H9 (cell line): ENCODE results near the gene HABP4. TPM values are rescaled to one million over a fixed set of nuclear protein-coding genes. Genes with fewer than 3 reads are reported as not detected.

Experiments used
- DNase-seq: peaks from one replicate; pipeline ENCODE4 v3.0.0-alpha.2; 2017
- H2AFZ ChIP-seq: one replicate; pipeline ENCODE4 v1.6.1; 2013; ENCODE audit warnings: mild to moderate bottlenecking, low read length, control low read depth, moderate library complexity
- H2AK5ac ChIP-seq: 2 replicates; pipeline ENCODE4 v1.6.1; 2013; ENCODE audit warnings: low read length, control low read depth, mixed read lengths; ENCODE audit not compliant: insufficient read length
- H2BK120ac ChIP-seq: one replicate; pipeline ENCODE4 v1.6.1; 2013; ENCODE audit warnings: low read depth, mild to moderate bottlenecking, low read length, control low read depth, inconsistent platforms; ENCODE audit not compliant: poor library complexity, severe bottlenecking
- H2BK12ac ChIP-seq: 2 replicates; pipeline ENCODE4 v1.6.1; 2013; ENCODE audit warnings: low read length, control low read depth, mixed read lengths, low read depth; ENCODE audit not compliant: insufficient read length
- H2BK15ac ChIP-seq: 2 replicates; pipeline ENCODE4 v1.6.1; 2013; ENCODE audit warnings: low read depth, low read length, control low read depth
- H2BK20ac ChIP-seq: one replicate; pipeline ENCODE4 v1.6.1; 2013; ENCODE audit warnings: low read depth, mild to moderate bottlenecking, low read length, control low read depth, inconsistent platforms; ENCODE audit not compliant: poor library complexity, severe bottlenecking
- H2BK5ac ChIP-seq: 2 replicates; pipeline ENCODE4 v1.6.1; 2013; ENCODE audit warnings: low read length, control low read depth, mixed read lengths; ENCODE audit not compliant: insufficient read length
- H3K14ac ChIP-seq: 2 replicates; pipeline ENCODE4 v1.6.1; 2013; ENCODE audit warnings: low read length, control low read depth; ENCODE audit not compliant: insufficient read depth
- H3K18ac ChIP-seq: 2 replicates; pipeline ENCODE4 v1.6.1; 2013; ENCODE audit warnings: low read depth, mild to moderate bottlenecking, mixed read lengths, low read length, control low read depth; ENCODE audit not compliant: insufficient read length
- H3K23ac ChIP-seq: 2 replicates; pipeline ENCODE4 v1.6.1; 2013; ENCODE audit warnings: low read length, control low read depth, mixed read lengths, low read depth; ENCODE audit not compliant: insufficient read length
- H3K23me2 ChIP-seq: 2 replicates; pipeline ENCODE4 v1.6.1; 2013; ENCODE audit warnings: low read depth, mild to moderate bottlenecking, mixed read lengths, low read length, control low read depth; ENCODE audit not compliant: insufficient read length, poor library complexity, severe bottlenecking
- H3K27ac ChIP-seq: 2 replicates; pipeline ENCODE4 v1.5.1; 2013; ENCODE audit warnings: low read length, control low read depth, mixed read lengths, low read depth; ENCODE audit not compliant: insufficient read length
- H3K27me3 ChIP-seq: 2 replicates; pipeline ENCODE4 v1.6.1; 2013; ENCODE audit warnings: low read length, control low read depth, inconsistent platforms; ENCODE audit not compliant: insufficient read depth
- H3K4ac ChIP-seq: 2 replicates; pipeline ENCODE4 v1.6.1; 2013; ENCODE audit warnings: low read depth, mild to moderate bottlenecking, control low read depth, inconsistent platforms, low read length, moderate library complexity
- H3K4me1 ChIP-seq: 2 replicates; pipeline ENCODE4 v1.6.1; 2013; ENCODE audit warnings: low read length, control low read depth, inconsistent platforms; ENCODE audit not compliant: insufficient read depth
- H3K4me2 ChIP-seq: 2 replicates; pipeline ENCODE4 v1.6.1; 2013; ENCODE audit warnings: low read length, control low read depth, mixed read lengths; ENCODE audit not compliant: insufficient read length, insufficient read depth
- H3K56ac ChIP-seq: 2 replicates; pipeline ENCODE4 v1.6.1; 2013; ENCODE audit warnings: low read depth, mild to moderate bottlenecking, mixed read lengths, low read length, control low read depth; ENCODE audit not compliant: insufficient read length
- H3K79me1 ChIP-seq: 2 replicates; pipeline ENCODE4 v1.6.1; 2013; ENCODE audit warnings: low read depth, mild to moderate bottlenecking, moderate library complexity, low read length, control low read depth, inconsistent platforms; ENCODE audit not compliant: insufficient read depth, poor library complexity, severe bottlenecking
- H3K79me2 ChIP-seq: 2 replicates; pipeline ENCODE4 v1.6.1; 2013; ENCODE audit warnings: low read length, control low read depth, inconsistent platforms; ENCODE audit not compliant: insufficient read depth
- H3K9ac ChIP-seq: 2 replicates; pipeline ENCODE4 v1.6.1; 2013; ENCODE audit warnings: low read length, control low read depth, mixed read lengths; ENCODE audit not compliant: insufficient read length; ENCODE audit errors: extremely low read depth
- H3K9me3 ChIP-seq: one replicate; pipeline ENCODE4 v1.6.1; 2013; ENCODE audit warnings: low read depth, low read length, inconsistent platforms; ENCODE audit not compliant: control insufficient read depth
- H3T11ph ChIP-seq: one replicate; pipeline ENCODE4 v1.6.1; 2013; ENCODE audit warnings: mild to moderate bottlenecking, low read length, control low read depth, inconsistent platforms
- H4K20me1 ChIP-seq: one replicate; pipeline ENCODE4 v1.6.1; 2013; ENCODE audit not compliant: control insufficient read depth, insufficient read length, insufficient read depth
- H4K5ac ChIP-seq: 2 replicates; pipeline ENCODE4 v1.6.1; 2013; ENCODE audit warnings: low read depth, mild to moderate bottlenecking, mixed read lengths, low read length, control low read depth; ENCODE audit not compliant: insufficient read length
- H4K8ac ChIP-seq: replicated peaks from 2 replicates; pipeline ENCODE4 v1.6.1; 2013; ENCODE audit warnings: low read length, control low read depth, mixed read lengths, low read depth; ENCODE audit not compliant: insufficient read length
- H4K91ac ChIP-seq: 2 replicates; pipeline ENCODE4 v1.6.1; 2013; ENCODE audit warnings: low read depth, mild to moderate bottlenecking, moderate library complexity, mixed read lengths, low read length, control low read depth; ENCODE audit not compliant: insufficient read length
- H3K27ac Mint-ChIP-seq, 3 experiments: 2 replicates in 2 of 3; 3 replicates in 1 of 3; pipeline ENCODE4 v1.8.0; 2020 to 2021; ENCODE audit warnings: mixed read lengths in 3 of 3, mild to moderate bottlenecking in 1 of 3, moderate library complexity in 1 of 3
- H3K27me3 Mint-ChIP-seq: 2 replicates; pipeline ENCODE4 v1.8.0; 2021; ENCODE audit warnings: low read depth, mild to moderate bottlenecking, moderate library complexity, mixed read lengths
- H3K36me3 Mint-ChIP-seq, 3 experiments: 2 replicates in 2 of 3; 3 replicates in 1 of 3; pipeline ENCODE4 v1.8.0; 2020 to 2021; ENCODE audit warnings: low read depth in 3 of 3, mixed read lengths in 3 of 3; ENCODE audit not compliant: insufficient read depth in 1 of 3
- H3K4me1 Mint-ChIP-seq, 2 experiments: 2 replicates each; pipeline ENCODE4 v1.8.0; 2020; ENCODE audit warnings: mixed read lengths in 2 of 2
- H3K4me3 Mint-ChIP-seq, 2 experiments: 2 replicates in 1 of 2; 3 replicates in 1 of 2; pipeline ENCODE4 v1.8.0; 2020 to 2021; ENCODE audit warnings: mild to moderate bottlenecking in 2 of 2, mixed read lengths in 2 of 2, moderate library complexity in 1 of 2
- H3K9me3 Mint-ChIP-seq, 2 experiments: 2 replicates in 1 of 2; 3 replicates in 1 of 2; pipeline ENCODE4 v1.8.0; 2020; ENCODE audit warnings: mild to moderate bottlenecking in 2 of 2, mixed read lengths in 2 of 2, moderate library complexity in 1 of 2
- WGBS: extraction: QIAGEN DNeasy Blood & Tissue Kit; methylation state at CpG from one replicate; pipeline ENCODE4 v1.1.7; 2013; ENCODE audit warnings: missing lambda C conversion rate, low lambda C conversion rate, mixed read lengths; ENCODE audit not compliant: insufficient read length; ENCODE audit errors: extremely low coverage; 5-methylcytosine and 5-hydroxymethylcytosine counted together
- total RNA-seq: library from RNA; stranded (reverse); gene quantifications from 2 replicates; pipeline ENCODE4 v1.2.1, GENCODE V29; 2021
- TF ChIP-seq, protein P1 (sequence below): fragments of 200-600 bp; sonication (generic); conservative IDR thresholded peaks from 3 replicates; pipeline ENCODE4 v1.8.0; 2021; ENCODE audit warnings: antibody characterized with exemption, mild to moderate bottlenecking

Gene HABP4
- total RNA-seq, 1 experiment from 2014 or later = 7.5 TPM

DNA sequence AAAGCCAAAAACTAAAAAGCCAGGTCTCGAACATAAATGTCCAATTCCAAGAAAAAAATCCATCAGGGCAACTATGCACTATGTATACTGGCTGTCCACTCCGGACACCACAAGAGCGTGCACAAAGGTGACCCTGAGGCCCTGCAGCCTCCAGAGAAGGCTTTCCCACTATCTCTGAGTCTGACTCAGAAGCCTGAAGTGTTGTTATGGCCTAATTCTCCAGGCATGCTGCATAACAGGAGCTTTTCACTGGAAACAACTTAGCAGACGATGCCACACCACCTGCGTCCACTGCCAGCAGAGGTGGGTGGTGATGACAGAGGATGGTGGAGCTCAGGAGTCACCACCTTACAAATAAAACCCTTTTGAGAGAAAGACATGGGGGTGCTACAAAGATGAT, 63.7 kb downstream of the HABP4 start:
- no peak overlapping the region for H3K9ac ChIP-seq
- H3K56ac ChIP-seq = no peak overlapping the region
- no peaks in the 10 kb centered on the region for H3K9me3 Mint-ChIP-seq
- no peaks in the 10 kb centered on the region for H3K27me3 ChIP-seq
- H3K27me3 Mint-ChIP-seq = no peaks in the 10 kb centered on the region
- peaks cover 9 to 12% of the 10 kb centered on the region in 2 experiments for H3K4me1 Mint-ChIP-seq
- no peak overlapping the region for H3T11ph ChIP-seq
- DNase-seq = no peak
- no peak overlapping the region for H3K4ac ChIP-seq
- no peak overlapping the region for H2BK120ac ChIP-seq
- no peak overlapping the region for H3K18ac ChIP-seq
- no peak overlapping the region for H2BK5ac ChIP-seq
- H3K4me2 ChIP-seq = no peak overlapping the region
- no peak overlapping the region for H2AFZ ChIP-seq
- no peaks in the 10 kb centered on the region for H4K20me1 ChIP-seq
- no peak overlapping the region for H3K23ac ChIP-seq
- H3K27ac ChIP-seq = no peak overlapping the region
- no peak overlapping the region for H4K91ac ChIP-seq
- H3K27ac Mint-ChIP-seq = peak overlapping the region in 1 of 3 experiments; percentile 55; a peak in 2 of 7 replicates
- H4K8ac ChIP-seq = no peak overlapping the region
- no peak overlapping the region for H2BK15ac ChIP-seq
- H3K4me1 ChIP-seq = no peaks in the 10 kb centered on the region
- TF ChIP-seq, protein P1, sequence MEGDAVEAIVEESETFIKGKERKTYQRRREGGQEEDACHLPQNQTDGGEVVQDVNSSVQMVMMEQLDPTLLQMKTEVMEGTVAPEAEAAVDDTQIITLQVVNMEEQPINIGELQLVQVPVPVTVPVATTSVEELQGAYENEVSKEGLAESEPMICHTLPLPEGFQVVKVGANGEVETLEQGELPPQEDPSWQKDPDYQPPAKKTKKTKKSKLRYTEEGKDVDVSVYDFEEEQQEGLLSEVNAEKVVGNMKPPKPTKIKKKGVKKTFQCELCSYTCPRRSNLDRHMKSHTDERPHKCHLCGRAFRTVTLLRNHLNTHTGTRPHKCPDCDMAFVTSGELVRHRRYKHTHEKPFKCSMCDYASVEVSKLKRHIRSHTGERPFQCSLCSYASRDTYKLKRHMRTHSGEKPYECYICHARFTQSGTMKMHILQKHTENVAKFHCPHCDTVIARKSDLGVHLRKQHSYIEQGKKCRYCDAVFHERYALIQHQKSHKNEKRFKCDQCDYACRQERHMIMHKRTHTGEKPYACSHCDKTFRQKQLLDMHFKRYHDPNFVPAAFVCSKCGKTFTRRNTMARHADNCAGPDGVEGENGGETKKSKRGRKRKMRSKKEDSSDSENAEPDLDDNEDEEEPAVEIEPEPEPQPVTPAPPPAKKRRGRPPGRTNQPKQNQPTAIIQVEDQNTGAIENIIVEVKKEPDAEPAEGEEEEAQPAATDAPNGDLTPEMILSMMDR = no peak
- no peaks in the 10 kb centered on the region for H3K79me1 ChIP-seq
- H3K23me2 ChIP-seq = no peaks in the 10 kb centered on the region
- no peak overlapping the region for H4K5ac ChIP-seq
- no peak overlapping the region for H2AK5ac ChIP-seq
- H3K4me3 Mint-ChIP-seq = no peak overlapping the region
- no peak overlapping the region for H3K14ac ChIP-seq
- H2BK20ac ChIP-seq = no peak overlapping the region
- H3K36me3 Mint-ChIP-seq = peaks cover 4 to 29% (median 18%) of the 10 kb centered on the region in 3 experiments; a peak in 6 of 7 replicates
- no peak overlapping the region for H2BK12ac ChIP-seq
- H3K79me2 ChIP-seq = no peaks in the 10 kb centered on the region
- WGBS = no CpG with 5 or more reads among the region's 5 CpGs
- no peaks in the 10 kb centered on the region for H3K9me3 ChIP-seq
